Duodenal mucosa (tissue), 2 donors: ENCODE data around the gene LOXHD1.

Experiments
- H3K27ac ChIP-seq: one replicate; pipeline ENCODE4 v1.7.0; 2013; ENCODE audit warnings: low read depth, low read length
- H3K27me3 ChIP-seq, 2 donors: one replicate each; pipeline ENCODE4 v1.7.0; 2013; ENCODE audit warnings: low read length in 2 of 2, control low read depth in 1 of 2; ENCODE audit not compliant: insufficient read depth in 2 of 2, control insufficient read depth in 1 of 2
- H3K36me3 ChIP-seq, 2 donors: one replicate each; pipeline ENCODE4 v1.7.0; 2013; ENCODE audit warnings: low read length in 2 of 2, control low read depth in 1 of 2; ENCODE audit not compliant: insufficient read depth in 2 of 2, control insufficient read depth in 1 of 2
- H3K4me1 ChIP-seq, 2 donors: one replicate each; pipeline ENCODE4 v1.7.0; 2013; ENCODE audit warnings: low read length in 2 of 2, control low read depth in 1 of 2; ENCODE audit not compliant: insufficient read depth in 2 of 2, control insufficient read depth in 1 of 2
- H3K4me3 ChIP-seq, 2 donors: one replicate each; pipeline ENCODE4 v1.7.0; 2013; ENCODE audit warnings: low read length in 2 of 2, low read depth in 1 of 2
- H3K9ac ChIP-seq, 2 donors: one replicate each; pipeline ENCODE4 v1.7.0; 2013; ENCODE audit warnings: low read length in 2 of 2, low read depth in 1 of 2
- H3K9me3 ChIP-seq, 2 donors: one replicate each; pipeline ENCODE4 v1.7.0; 2013; ENCODE audit warnings: low read length in 2 of 2, control low read depth in 1 of 2; ENCODE audit not compliant: control insufficient read depth in 1 of 2

LOXHD1 gene

DNA sequence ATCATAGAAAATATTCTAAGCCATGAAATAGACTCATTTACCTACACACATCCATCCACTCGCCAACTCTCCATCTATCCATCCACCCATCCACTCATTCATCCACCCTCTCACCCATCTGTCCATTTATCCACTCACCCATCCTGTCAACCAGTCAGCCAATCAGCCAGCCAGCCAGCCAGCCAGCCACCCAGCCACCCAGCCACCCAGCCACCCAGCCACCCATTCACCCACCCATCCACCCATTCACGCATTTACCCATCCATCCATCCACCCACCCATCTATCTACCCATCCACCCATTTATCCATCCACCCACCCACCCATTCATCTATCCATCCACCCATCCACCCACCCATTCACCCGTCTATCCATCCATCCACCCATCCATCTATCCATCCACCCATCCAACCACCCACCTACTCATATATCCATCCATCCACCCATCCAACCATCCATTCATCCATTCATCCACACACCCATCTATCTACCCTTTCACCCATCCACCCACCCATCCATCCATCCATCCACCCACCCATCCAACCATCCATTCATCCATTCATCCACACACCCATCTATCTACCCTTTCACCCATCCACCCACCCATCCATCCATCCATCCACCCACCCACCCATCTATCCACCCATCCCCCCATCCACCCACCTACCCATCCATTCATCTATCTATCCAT lies 185.1 kb downstream of the LOXHD1 start:
- H3K9me3 ChIP-seq, result no peaks in the 10 kb centered on the region
- no peaks in the 10 kb centered on the region for H3K4me1 ChIP-seq
- H3K27me3 ChIP-seq, result peaks cover 0 to 9% of the 10 kb centered on the region in 2 donors
- no peaks in the 10 kb centered on the region for H3K36me3 ChIP-seq
- H3K4me3 ChIP-seq, result no peak overlapping the region
- H3K9ac ChIP-seq, result no peak overlapping the region
- H3K27ac ChIP-seq, result no peak overlapping the region

DNA sequence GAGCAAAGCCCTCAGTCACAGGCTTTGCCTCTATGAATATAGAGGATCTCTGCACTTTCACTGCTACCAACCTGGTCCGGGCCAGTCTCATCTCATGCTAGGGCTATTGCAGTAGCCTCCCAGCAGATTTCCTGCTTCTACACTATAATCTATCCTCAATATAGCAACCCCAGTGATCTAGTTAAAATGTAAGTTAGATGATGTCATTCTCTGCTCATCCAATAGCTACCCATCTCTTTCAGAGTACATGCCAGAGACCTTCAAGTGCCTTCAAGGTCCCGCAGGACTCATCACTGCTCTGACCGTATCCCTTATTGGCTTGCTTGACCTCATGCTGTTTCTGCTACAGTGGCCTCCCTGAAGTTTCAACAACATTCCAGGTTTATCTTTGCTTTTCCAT lies 186.3 kb downstream of the LOXHD1 start:
- H3K4me1 ChIP-seq, result no peaks in the 10 kb centered on the region
- no peaks in the 10 kb centered on the region for H3K36me3 ChIP-seq
- no peak overlapping the region for H3K4me3 ChIP-seq
- no peak overlapping the region for H3K27ac ChIP-seq
- H3K27me3 ChIP-seq, result peaks cover 0 to 3% of the 10 kb centered on the region in 2 donors
- no peaks in the 10 kb centered on the region for H3K9me3 ChIP-seq
- H3K9ac ChIP-seq, result no peak overlapping the region

DNA sequence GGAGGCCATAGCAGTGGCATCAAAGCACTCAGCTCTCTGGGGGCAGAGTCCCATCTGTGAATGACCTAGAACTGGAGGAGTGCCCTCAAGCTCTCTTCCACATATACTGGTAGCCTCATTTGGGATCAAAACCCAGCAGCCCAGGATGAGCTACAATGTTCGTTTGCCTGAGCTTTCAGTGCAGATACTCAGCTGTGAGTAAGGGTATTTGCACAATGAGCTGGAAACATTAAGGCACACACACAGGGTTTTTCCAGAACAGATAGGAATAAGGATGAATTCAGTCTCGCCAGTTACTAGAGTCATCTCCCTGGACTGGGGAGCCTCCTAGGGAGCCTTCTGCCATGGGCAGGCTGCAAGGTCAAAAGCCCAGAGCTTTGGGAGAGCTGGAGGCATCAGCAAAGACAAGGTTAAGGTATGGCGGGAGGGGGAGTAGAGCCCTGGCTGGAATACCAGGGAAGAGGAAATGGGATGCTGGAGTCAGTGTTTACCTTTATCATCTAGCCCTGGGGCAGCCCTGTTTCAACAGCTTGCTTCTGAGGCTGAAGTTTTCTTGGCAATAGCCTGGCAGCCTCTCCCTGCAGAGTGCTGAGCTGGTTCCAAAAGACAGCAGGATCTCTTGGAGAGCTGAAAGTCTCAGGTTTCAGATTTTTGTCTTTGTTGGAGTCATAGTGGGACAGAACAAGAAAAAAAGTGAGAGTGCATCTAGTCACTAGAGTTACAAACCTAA lies 187.7 kb downstream of the LOXHD1 start:
- H3K36me3 ChIP-seq, result no peaks in the 10 kb centered on the region
- H3K9me3 ChIP-seq, result no peaks in the 10 kb centered on the region
- H3K9ac ChIP-seq, result no peak overlapping the region
- peaks cover 0 to 4% of the 10 kb centered on the region in 2 donors for H3K27me3 ChIP-seq
- H3K4me3 ChIP-seq, result no peak overlapping the region
- H3K4me1 ChIP-seq, result no peaks in the 10 kb centered on the region
- H3K27ac ChIP-seq, result no peak overlapping the region

DNA sequence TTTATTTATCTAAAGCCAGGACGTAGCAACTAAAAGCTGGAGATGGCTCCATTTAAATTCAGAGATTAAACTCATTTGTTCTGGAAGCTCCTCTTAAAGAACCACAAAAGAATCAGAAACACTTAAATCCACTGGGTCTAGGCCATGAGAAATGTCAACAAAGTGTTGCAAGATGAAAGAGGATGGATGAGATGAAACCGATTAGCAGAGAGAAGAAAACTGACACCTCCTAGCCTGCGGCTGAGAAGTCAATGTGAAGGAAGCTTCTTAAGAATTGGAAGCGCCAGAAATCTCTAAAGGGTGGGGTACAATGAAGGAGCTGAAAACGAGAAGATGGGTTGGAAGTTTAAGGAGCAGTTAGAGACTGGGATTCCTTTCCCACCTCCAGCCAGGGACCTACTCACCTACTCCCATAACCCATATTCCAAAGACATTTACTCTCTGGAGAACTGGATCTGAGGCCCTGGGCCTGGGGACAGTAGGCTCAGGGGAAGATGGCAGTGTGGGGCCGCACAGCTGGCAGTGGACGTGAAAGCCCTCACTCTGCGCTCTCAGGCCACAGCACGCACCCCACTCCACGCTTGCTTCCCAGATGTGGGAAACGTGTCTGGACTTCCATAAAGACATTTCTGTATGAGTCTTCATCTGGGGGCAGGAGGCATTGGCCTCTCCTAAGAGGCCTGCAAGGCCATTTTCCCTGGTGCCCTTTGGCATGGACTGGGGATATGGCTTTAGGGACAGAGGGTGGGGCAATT lies 188.4 kb downstream of the LOXHD1 start:
- Histone ChIP-seq H3K9me3 (no peaks in the 10 kb centered on the region), H3K4me3 (no peak overlapping the region), H3K4me1 (no peaks in the 10 kb centered on the region), H3K27me3 (peaks cover 0 to 4% of the 10 kb centered on the region in 2 donors), H3K27ac (no peak overlapping the region), H3K9ac (no peak overlapping the region), H3K36me3 (no peaks in the 10 kb centered on the region)

DNA sequence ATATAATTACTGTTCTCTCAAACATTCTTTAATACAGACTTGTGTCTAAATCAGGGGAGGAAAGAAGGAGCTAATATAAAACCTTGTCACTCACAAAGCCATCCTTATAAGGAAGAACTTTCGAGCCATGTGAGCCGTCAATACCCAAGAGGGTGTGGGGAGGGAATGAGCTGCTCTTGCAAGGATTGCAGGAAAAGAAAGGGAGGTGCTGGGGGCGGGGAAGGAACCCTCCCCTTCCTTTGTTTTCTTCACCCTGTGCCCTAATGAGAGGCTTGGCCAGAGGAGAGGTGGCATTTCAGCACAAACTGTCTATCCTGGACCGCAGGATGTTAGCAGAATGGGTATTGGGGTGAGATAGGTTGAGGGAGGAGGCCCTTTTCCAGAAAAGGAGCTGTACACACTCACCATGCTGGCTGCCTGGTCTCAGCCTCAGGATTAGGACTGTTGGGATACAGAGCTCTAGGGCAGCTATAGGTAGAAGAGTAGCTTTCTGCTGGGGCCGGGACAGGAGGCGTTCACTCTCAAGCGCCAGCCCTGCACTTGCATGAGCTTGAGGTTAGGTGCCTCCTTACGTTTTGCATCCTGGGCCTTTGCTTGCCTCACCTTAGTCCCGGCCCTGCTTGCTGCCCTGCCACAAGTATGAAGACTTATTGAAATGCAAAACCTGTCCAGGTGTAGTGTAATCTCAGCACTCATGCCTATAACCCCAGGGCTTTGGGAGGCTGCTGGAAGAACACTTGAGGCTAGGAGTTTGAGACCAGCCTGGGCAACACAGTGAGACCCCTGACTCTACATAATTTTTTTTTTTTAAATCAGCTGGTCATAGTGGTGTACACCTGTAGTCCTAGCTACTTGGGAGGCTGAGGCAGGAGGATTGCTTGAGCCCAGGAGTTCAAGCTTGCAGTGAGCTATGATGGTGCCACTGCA lies 190.5 kb downstream of the LOXHD1 start:
- H3K4me3 ChIP-seq, result no peak overlapping the region
- H3K4me1 ChIP-seq, result no peaks in the 10 kb centered on the region
- no peak overlapping the region for H3K27ac ChIP-seq

DNA sequence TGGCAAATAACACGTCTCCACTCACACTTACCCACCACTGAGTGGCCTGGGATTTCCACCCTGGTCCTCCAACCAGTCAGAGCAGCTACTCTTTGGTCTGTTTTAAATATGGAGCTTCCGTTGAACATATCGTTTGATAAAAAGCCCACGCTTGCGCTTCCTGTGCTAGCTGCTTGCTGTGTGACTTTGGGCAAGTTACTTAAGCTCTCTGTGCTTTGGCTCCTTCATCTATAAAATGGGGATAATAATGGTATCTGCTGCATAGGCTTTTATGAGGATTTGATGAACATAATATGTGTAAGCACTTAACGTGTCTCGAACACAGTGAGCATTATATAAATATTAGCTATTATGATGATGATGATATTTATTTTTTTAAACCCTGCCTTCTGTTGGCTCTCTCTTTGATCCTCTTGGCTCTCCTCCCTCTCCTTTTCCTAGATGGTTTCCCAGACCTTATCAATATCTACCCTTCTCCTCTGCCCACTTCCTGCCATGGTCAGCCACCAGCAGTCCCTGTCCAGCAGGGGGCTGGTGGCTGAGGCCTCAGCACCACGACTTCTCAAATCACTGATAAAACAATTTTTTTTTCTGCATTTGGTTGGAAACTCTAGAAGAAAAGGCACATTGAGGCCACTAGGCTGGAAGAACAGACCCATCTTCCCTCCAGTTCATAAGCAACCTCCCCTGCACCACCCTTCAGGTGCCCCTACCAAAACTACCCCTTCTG lies 191.9 kb downstream of the LOXHD1 start:
- H3K4me3 ChIP-seq, result no peak overlapping the region
- no peaks in the 10 kb centered on the region for H3K9me3 ChIP-seq
- no peaks in the 10 kb centered on the region for H3K36me3 ChIP-seq
- H3K27ac ChIP-seq, result no peak overlapping the region
- peaks cover 0 to 4% of the 10 kb centered on the region in 2 donors for H3K27me3 ChIP-seq
- H3K4me1 ChIP-seq, result no peaks in the 10 kb centered on the region
- no peak overlapping the region for H3K9ac ChIP-seq

More for the DNA sequence above, 190.5 kb downstream of the LOXHD1 start:
- H3K36me3 ChIP-seq, result no peaks in the 10 kb centered on the region
- H3K9me3 ChIP-seq, result no peaks in the 10 kb centered on the region
- H3K9ac ChIP-seq, result no peak overlapping the region
- peaks cover 0 to 4% of the 10 kb centered on the region in 2 donors for H3K27me3 ChIP-seq

DNA sequence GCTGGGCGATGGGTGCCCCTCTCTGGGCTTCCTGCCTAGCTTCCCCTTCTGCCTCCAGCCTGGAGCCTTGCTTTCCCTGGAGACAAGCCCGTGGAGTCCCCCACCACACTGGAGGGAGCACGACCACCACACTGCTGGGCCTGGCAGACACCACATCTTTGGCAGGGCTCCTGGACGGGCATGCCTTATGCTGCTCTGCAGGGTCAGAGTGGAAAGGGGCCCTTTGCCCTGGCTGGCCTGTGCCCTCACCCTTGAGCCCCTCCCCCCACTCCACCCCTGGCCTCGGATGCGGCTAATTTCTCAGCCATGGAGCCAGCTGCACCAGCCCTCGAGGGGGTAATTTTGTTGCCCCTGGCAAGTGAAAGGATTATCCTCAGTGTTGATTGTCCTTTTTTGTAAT lies 194.5 kb downstream of the LOXHD1 start:
- H3K4me3 ChIP-seq, result no peak overlapping the region
- peaks cover 0 to 4% of the 10 kb centered on the region in 2 donors for H3K27me3 ChIP-seq
- no peak overlapping the region for H3K27ac ChIP-seq
- no peaks in the 10 kb centered on the region for H3K36me3 ChIP-seq
- no peaks in the 10 kb centered on the region for H3K4me1 ChIP-seq
- no peak overlapping the region for H3K9ac ChIP-seq
- no peaks in the 10 kb centered on the region for H3K9me3 ChIP-seq

DNA sequence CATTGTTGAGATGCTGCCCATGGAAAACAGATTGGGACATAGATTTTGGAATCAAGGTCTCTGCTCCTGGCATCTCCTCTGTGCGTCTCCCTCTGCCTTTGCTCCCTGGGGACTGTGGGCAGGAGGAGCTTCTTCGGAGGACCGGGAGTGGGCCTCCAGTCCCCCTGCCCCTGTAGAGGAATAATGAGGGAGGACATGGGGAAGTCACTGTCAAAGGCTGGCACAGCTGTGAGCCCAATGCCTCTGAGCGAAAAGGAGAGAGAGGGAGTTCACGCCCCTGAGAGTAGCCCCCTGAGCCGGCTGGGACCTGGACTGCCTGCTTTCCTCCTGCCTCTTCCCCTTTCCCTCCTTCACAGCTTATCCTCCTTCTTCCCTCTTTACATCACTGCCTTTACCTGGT lies 195.0 kb downstream of the LOXHD1 start:
- H3K36me3 ChIP-seq, result no peaks in the 10 kb centered on the region
- no peak overlapping the region for H3K4me3 ChIP-seq
- no peaks in the 10 kb centered on the region for H3K4me1 ChIP-seq
- peaks cover 0 to 4% of the 10 kb centered on the region in 2 donors for H3K27me3 ChIP-seq
- H3K27ac ChIP-seq, result no peak overlapping the region
- H3K9ac ChIP-seq, result no peak overlapping the region
- H3K9me3 ChIP-seq, result no peaks in the 10 kb centered on the region

DNA sequence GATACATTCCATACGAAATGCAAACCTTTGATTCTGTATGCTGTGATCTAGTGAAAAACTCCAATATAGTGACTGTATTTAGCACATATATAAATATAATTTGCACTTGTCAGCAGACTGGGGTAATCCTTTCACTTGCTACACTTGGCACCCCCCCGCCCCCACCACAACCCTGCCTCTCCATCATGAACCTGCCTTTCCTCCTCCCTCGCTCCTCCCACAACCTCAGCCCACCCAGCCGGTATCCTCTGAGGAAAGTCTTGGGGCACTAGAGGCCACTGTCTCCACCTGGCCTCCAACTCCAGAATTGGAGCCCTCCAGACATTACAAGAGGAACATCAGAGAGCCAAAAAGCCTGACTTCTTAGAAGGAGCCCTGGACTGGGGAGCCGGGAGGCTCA lies 196.3 kb downstream of the LOXHD1 start:
- Histone ChIP-seq H3K9me3 (no peaks in the 10 kb centered on the region), H3K4me1 (no peaks in the 10 kb centered on the region), H3K36me3 (no peaks in the 10 kb centered on the region), H3K4me3 (no peak overlapping the region), H3K27me3 (peaks cover 0 to 4% of the 10 kb centered on the region in 2 donors), H3K27ac (no peak overlapping the region), H3K9ac (no peak overlapping the region)
